Stimulated activated naive B cell treated with anti-CD40 and anti-IgM and Interleukin-4, amounts not matched to agents 10 μg/mL and 1 μg/mL and 100 μg/mL, for 72 hours (primary cell): Measurements from ENCODE around the gene ANKDD1B.

Experiments
- ATAC-seq, 2 donors: fragments of 150-1000 bp; cut with Tn5 transposase; replicated peaks; 2 replicates each; pipeline ENCODE4 v1.10.0; 2021; ENCODE audit warnings: moderate library complexity in 1 of 2
- DNase-seq: peaks from one replicate; pipeline ENCODE4 v3.0.0; 2021
- H3K27ac Mint-ChIP-seq: one replicate; pipeline ENCODE4 v1.8.0; 2022; ENCODE audit warnings: mild to moderate bottlenecking, mixed read lengths
- H3K27me3 Mint-ChIP-seq, 2 donors: one replicate each; pipeline ENCODE4 v1.8.0; 2022; ENCODE audit warnings: mixed read lengths in 2 of 2
- H3K36me3 Mint-ChIP-seq, 2 donors: one replicate each; pipeline ENCODE4 v1.8.0; 2022; ENCODE audit warnings: mixed read lengths in 2 of 2, mild to moderate bottlenecking in 1 of 2
- H3K4me1 Mint-ChIP-seq, 2 donors: one replicate each; pipeline ENCODE4 v1.8.0; 2022; ENCODE audit warnings: mixed read lengths in 2 of 2, mild to moderate bottlenecking in 1 of 2
- H3K4me3 Mint-ChIP-seq, 2 donors: one replicate each; pipeline ENCODE4 v1.8.0; 2022; ENCODE audit warnings: mild to moderate bottlenecking in 2 of 2, mixed read lengths in 2 of 2, moderate library complexity in 1 of 2
- H3K9me3 Mint-ChIP-seq, 2 donors: one replicate each; pipeline ENCODE4 v1.8.0; 2022; ENCODE audit warnings: mixed read lengths in 2 of 2, mild to moderate bottlenecking in 1 of 2

Gene ANKDD1B

DNA sequence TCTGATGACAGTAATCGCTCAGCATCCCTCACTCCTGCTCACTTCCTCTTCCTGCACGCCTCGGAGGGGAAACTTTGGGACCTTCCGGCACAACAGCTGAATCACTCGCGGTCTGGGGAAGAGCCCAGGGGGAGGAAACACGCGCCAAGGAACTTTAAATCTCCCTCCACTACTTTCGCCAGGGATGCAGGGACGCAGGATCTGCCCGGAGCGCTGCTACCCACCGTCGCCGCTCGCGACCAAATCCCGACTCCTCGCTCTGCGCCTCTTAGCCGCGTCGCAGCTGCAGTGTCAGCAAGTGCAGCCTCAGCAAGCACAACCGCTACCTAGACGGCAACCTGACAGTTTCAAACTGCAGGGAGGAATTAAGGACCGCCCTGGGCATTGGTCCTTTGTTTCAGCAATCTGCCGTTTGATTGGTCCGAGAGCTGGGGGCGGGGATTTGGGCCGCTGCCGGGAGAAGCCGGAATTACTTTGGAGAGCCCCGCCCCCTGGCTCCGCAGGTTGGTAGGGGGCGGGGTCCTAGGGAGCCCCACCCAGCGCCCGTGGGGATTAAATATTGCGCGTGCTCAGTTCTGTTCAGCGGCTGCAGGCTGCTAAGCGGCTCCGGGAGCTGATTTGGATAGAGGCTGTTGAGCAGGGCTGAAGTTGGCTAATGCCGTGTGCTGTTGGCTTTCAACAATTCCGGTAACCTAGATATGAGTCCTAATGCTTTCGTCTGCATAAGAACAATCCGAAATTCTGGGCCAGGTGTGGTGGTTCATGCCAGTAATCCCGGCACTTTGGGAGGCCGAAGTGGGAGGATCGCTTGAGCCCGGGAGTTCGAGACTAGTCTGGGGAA, 106.0 kb downstream of the ANKDD1B start, which contains the start of gene POC5:
TSS of gene POC5 (minus strand) at position 356 of the 841 bp plus-strand sequence. CDS start 4,500 bp downstream, outside the sequence.
- H3K27ac Mint-ChIP-seq, result peak within 1 kb of the TSS; percentile 100
- H3K9me3 Mint-ChIP-seq, result no peaks in the 10 kb centered on the region
- peak; percentile 96 to 97 for ATAC-seq
- H3K27me3 Mint-ChIP-seq, result peaks cover 3 to 17% of the 10 kb centered on the region in 2 donors
- peak; percentile 97 for DNase-seq
- H3K36me3 Mint-ChIP-seq, result peaks cover 20 to 33% of the 10 kb centered on the region in 2 donors
- peaks cover 21 to 26% of the 10 kb centered on the region in 2 donors for H3K4me1 Mint-ChIP-seq
- peak within 1 kb of the TSS; percentile 96 to 100 for H3K4me3 Mint-ChIP-seq

DNA sequence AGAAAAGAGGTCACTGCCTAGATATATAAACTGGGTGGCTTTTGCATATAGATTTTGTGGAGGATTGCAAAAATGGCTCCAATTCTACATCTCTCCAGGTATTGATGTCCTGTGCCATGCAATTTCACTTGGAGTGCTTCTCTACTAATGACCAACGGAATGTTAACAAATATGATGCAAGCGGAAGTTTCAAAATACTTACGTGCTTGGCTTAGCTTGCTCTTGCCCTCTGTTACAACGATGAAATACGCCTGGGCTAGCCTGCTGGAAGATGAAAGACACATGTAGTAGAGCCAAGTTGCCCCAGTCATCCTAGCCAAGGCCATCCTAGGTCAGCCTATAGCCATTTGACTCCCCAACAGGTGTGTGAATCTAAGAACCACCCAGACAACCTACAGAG, 109.6 kb downstream of the ANKDD1B start:
- Mint-ChIP-seq H3K4me3 (no peak overlapping the region), H3K36me3 (peaks cover 0 to 8% of the 10 kb centered on the region in 2 donors), H3K27me3 (peaks cover 8 to 24% of the 10 kb centered on the region in 2 donors), H3K9me3 (peaks cover 0 to 3% of the 10 kb centered on the region in 2 donors), H3K4me1 (peaks cover 2 to 3% of the 10 kb centered on the region in 2 donors), H3K27ac (no peak overlapping the region)
- ATAC-seq (no peak), DNase-seq (no peak)
